Measurements from ENCODE around the gene IFNL1. TPM values are rescaled to one million over a fixed set of nuclear protein-coding genes. Genes with fewer than 3 reads are reported as not detected.

Gene IFNL1
- total and polyA plus RNA-seq, 7 donors = not detected

DNA sequence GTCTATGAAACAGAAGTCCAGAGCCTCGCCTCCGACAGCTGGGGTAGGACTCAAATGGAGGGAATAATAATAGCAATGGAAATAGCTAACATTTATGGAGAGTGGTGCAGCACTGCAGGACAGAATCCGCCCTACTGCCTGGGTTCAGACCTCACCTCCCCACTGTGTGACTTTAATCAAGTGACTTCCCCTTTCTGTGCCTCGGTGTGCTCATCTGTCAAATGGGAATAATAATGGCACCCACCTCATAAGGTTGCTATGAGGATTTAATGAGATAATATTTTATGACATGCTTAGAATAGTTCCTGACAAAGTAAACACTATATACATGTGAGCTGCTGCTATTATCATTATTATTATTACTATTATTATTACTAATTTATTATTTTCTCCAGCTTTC is 21.3 kb downstream of the IFNL1 start:
- 88 to 95% (median 92%) methylated on average over 4 of the region's 4 CpGs for WGBS, 3 donors
- intact Hi-C loops (cut with DNase I) = no loop called here
- no peak for DNase-seq

GRCh38 chr19:39318071-39318470 is 21.9 kb downstream of the IFNL1 start:
- intact Hi-C loops (cut with DNase I) = no loop called here
- Histone ChIP-seq H3K36me3 (ENCODE audit: insufficient read depth in 1 of 2, low read depth in 1 of 2) (no peaks in the 10 kb centered on the region), H3K27ac (no peak overlapping the region), H3K4me1 (no peaks in the 10 kb centered on the region), H3K9me3 (no peaks in the 10 kb centered on the region), H3K4me3 (no peak overlapping the region), H3K27me3 (ENCODE audit: insufficient read depth in 3 of 3, low read length in 2 of 3) (peaks cover 0 to 42% (median 9%) of the 10 kb centered on the region in 3 donors)
- TF ChIP-seq, protein P1, sequence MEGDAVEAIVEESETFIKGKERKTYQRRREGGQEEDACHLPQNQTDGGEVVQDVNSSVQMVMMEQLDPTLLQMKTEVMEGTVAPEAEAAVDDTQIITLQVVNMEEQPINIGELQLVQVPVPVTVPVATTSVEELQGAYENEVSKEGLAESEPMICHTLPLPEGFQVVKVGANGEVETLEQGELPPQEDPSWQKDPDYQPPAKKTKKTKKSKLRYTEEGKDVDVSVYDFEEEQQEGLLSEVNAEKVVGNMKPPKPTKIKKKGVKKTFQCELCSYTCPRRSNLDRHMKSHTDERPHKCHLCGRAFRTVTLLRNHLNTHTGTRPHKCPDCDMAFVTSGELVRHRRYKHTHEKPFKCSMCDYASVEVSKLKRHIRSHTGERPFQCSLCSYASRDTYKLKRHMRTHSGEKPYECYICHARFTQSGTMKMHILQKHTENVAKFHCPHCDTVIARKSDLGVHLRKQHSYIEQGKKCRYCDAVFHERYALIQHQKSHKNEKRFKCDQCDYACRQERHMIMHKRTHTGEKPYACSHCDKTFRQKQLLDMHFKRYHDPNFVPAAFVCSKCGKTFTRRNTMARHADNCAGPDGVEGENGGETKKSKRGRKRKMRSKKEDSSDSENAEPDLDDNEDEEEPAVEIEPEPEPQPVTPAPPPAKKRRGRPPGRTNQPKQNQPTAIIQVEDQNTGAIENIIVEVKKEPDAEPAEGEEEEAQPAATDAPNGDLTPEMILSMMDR (IDR thresholded peaks at IDR 0.05) = no peak
- 80 to 94% (median 89%) methylated on average over 5 of the region's 5 CpGs for WGBS, 3 donors
- ATAC-seq (no peak), DNase-seq (no peak)

More for the DNA sequence above, 21.3 kb downstream of the IFNL1 start:
- Histone ChIP-seq H3K4me1 (no peaks in the 10 kb centered on the region), H3K27me3 (ENCODE audit: insufficient read depth in 3 of 3, low read length in 2 of 3) (peaks cover 0 to 38% (median 9%) of the 10 kb centered on the region in 3 donors), H3K4me3 (no peak overlapping the region), H3K36me3 (ENCODE audit: insufficient read depth in 1 of 2, low read depth in 1 of 2) (no peaks in the 10 kb centered on the region), H3K27ac (no peak overlapping the region), H3K9me3 (no peaks in the 10 kb centered on the region)
- TF ChIP-seq, protein P1 (IDR thresholded peaks at IDR 0.05) = no peak
- ATAC-seq = no peak

DNA sequence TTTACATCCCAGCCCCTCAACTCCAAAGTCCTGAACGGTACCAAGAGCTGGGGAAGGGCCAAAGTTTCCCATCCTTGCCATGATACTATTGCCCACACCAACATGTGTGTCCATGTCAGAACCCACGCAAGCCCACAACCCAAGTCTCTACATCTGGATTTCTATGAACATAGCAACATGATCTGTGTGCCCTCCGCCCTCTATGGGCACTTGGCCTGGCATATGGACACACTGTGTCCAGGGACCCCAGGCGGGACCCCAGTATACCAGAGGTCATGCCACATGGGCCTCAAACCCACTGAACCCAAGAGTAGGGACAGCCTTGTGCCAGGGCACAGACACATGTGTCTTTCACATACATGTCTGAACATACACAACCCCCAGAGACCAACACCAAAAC is 22.5 kb downstream of the IFNL1 start:
- no peak overlapping the region for H3K4me3 ChIP-seq
- H3K27me3 ChIP-seq (ENCODE audit: insufficient read depth in 3 of 3, low read length in 2 of 3) = peaks cover 0 to 42% (median 7%) of the 10 kb centered on the region in 3 donors
- no peak overlapping the region for H3K27ac ChIP-seq
- WGBS, 3 donors = 81 to 85% (median 83%) methylated on average over 4 of the region's 4 CpGs
- ATAC-seq (no peak), DNase-seq (no peak)
- H3K9me3 ChIP-seq = no peaks in the 10 kb centered on the region
- intact Hi-C loops (cut with DNase I) = no loop called here
- H3K36me3 ChIP-seq (ENCODE audit: insufficient read depth in 1 of 2, low read depth in 1 of 2) = no peaks in the 10 kb centered on the region
- no peaks in the 10 kb centered on the region for H3K4me1 ChIP-seq
- TF ChIP-seq, protein P1 (IDR thresholded peaks at IDR 0.05) = no peak

DNA sequence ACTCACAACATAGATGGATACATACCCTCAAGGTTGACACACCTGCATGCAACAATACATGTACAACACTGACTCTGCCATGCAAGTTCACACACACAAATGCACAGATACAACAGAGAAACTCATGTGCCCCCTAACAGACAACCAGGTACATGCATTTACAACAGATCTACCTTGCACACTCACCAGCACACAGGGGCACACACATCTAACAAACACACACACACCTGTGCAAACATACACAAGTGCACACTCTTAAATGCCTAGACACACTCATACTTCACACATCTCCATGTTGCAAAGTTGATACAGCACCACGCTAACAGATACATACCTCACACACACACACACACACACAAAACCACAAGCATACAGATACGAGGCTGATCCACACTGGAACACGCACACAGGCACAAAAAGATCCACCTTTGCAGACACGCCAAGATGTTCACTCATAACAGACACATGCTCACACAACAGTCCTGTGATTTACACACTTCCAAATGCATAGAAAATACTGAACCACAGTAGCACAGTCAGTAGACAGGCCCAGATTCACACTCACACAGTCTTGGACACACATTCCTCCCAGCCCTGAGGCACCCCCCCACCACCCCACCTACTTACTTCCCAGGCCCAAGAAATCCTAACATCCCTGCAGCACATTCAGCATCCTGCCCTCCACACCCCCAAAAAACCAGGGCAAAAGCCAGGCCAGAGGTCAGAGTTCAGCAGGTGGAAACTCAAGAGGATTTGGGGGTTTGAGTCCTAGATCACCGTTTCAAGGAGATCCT is 23.1 kb downstream of the IFNL1 start:
- Histone ChIP-seq H3K36me3 (ENCODE audit: insufficient read depth in 1 of 2, low read depth in 1 of 2) (no peaks in the 10 kb centered on the region), H3K4me3 (no peak overlapping the region), H3K4me1 (no peaks in the 10 kb centered on the region), H3K9me3 (no peaks in the 10 kb centered on the region), H3K27me3 (ENCODE audit: insufficient read depth in 3 of 3, low read length in 2 of 3) (peaks cover 0 to 42% (median 6%) of the 10 kb centered on the region in 3 donors), H3K27ac (no peak overlapping the region)
- 77 to 87% (median 83%) methylated on average over 5 of the region's 5 CpGs for WGBS, 3 donors
- DNase-seq (no peak), ATAC-seq (no peak)
- TF ChIP-seq, protein P1 (IDR thresholded peaks at IDR 0.05) = no peak
- intact Hi-C loops (cut with DNase I) = no loop called here
